Fibroblast of skin of left quadriceps (primary cell): ENCODE data around the gene BCKDK.
A peak's percentile ranks its signal among the peaks of the same experiment; 100 is the strongest.
"Not testable (repeated sequence)": the region's sequence is repeated elsewhere in the genome, so short reads cannot be mapped to it uniquely, and the experiment has no call there.

Experiments
- DNase-seq, 2 experiments: peaks; one replicate each; pipeline ENCODE4 v3.0.0-alpha.2; 2013; ENCODE audit warnings: low read depth in 2 of 2

The BCKDK gene

GRCh38 chr16:31094424-31095120 lies 13.6 kb upstream of the BCKDK start, which contains the start of gene VKORC1:
Gene VKORC1, minus strand, starts transcription at chr16:31094797. Its CDS starts 68 bp downstream, at chr16:31094729.
- peak; percentile 94 to 95 for DNase-seq

GRCh38 chr16:31099860-31100638 lies 8.1 kb upstream of the BCKDK start:
- no peak for DNase-seq

GRCh38 chr16:31100876-31101641 lies 7.1 kb upstream of the BCKDK start:
- not testable (repeated sequence) for DNase-seq

GRCh38 chr16:31105677-31106213 lies 2.4 kb upstream of the BCKDK start:
- DNase-seq = no peak

- DNase-seq = no peak
Measured at GRCh38 chr16:31106509-31107464, 1.4 kb upstream of the BCKDK start.

GRCh38 chr16:31107465-31107867 lies 720 bp upstream of the BCKDK start:
- DNase-seq = no peak

- DNase-seq = no peak
Measured at GRCh38 chr16:31108794-31109558, 790 bp downstream of the BCKDK start.

- DNase-seq = no peak
Measured at GRCh38 chr16:31109622-31110021, 1.4 kb downstream of the BCKDK start.

- no peak for DNase-seq
Measured at GRCh38 chr16:31110106-31111034, 2.2 kb downstream of the BCKDK start.

- no peak for DNase-seq
Measured at GRCh38 chr16:31111881-31112466, 3.8 kb downstream of the BCKDK start.

GRCh38 chr16:31112711-31113110 lies 4.5 kb downstream of the BCKDK start:
- no peak for DNase-seq

GRCh38 chr16:31113121-31114120 lies 5.2 kb downstream of the BCKDK start:
- DNase-seq = no peak

GRCh38 chr16:31114468-31114867 lies 6.3 kb downstream of the BCKDK start:
- no peak for DNase-seq

GRCh38 chr16:31117384-31118222 lies 9.4 kb downstream of the BCKDK start, which contains the start of gene KAT8:
Gene KAT8, plus strand, starts transcription at chr16:31117664. Its CDS starts 18 bp downstream, at chr16:31117682.
- DNase-seq = peak; percentile 95

- no peak for DNase-seq
Measured at GRCh38 chr16:31118223-31119155, 10.3 kb downstream of the BCKDK start.
